GM19025 (cell line): ENCODE data around the gene TFG.
"Not testable (repeated sequence)": the region's sequence is repeated elsewhere in the genome, so short reads cannot be mapped to it uniquely, and the experiment has no call there.

Source experiments
- ATAC-seq: cut with Tn5 transposase; IDR thresholded peaks from one replicate; pipeline ENCODE4 v1.9.1; 2021; ENCODE audit warnings: mild to moderate bottlenecking, low read depth, moderate library complexity; ENCODE audit not compliant: unreplicated experiment

Gene TFG

GRCh38 chr3:100708989-100709841 is at the start of gene TFG:
Gene TFG (plus strand): TSS chr3:100709494. CDS start chr3:100713686, 4,192 bp downstream.
- ATAC-seq: peak; percentile 94

GRCh38 chr3:100661294-100661693 is 48.0 kb upstream of the TFG start:
- not testable (repeated sequence) for ATAC-seq

GRCh38 chr3:100662113-100662823 is 47.0 kb upstream of the TFG start:
- ATAC-seq: no peak

- ATAC-seq: no peak
Observed at GRCh38 chr3:100665230-100665629, 44.1 kb upstream of the TFG start.

- not testable (repeated sequence) for ATAC-seq
Observed at GRCh38 chr3:100666699-100667098, 42.6 kb upstream of the TFG start.

- not testable (repeated sequence) for ATAC-seq
Observed at GRCh38 chr3:100667316-100667715, 42.0 kb upstream of the TFG start.

- ATAC-seq: not testable (repeated sequence)
Observed at GRCh38 chr3:100670995-100671394, 38.3 kb upstream of the TFG start.

- no peak for ATAC-seq
Observed at GRCh38 chr3:100681496-100681895, 27.8 kb upstream of the TFG start.

GRCh38 chr3:100682056-100682853 is 27.0 kb upstream of the TFG start:
- no peak for ATAC-seq

- no peak for ATAC-seq
Observed at GRCh38 chr3:100682854-100683760, 26.2 kb upstream of the TFG start.

- no peak for ATAC-seq
Observed at GRCh38 chr3:100693225-100693624, 16.1 kb upstream of the TFG start.

- no peak for ATAC-seq
Observed at GRCh38 chr3:100695696-100696095, 13.6 kb upstream of the TFG start.

GRCh38 chr3:100696161-100696560 is 13.1 kb upstream of the TFG start:
- ATAC-seq: no peak

- ATAC-seq: no peak
Observed at GRCh38 chr3:100697172-100697571, 12.1 kb upstream of the TFG start.

GRCh38 chr3:100697723-100698285 is 11.5 kb upstream of the TFG start:
- ATAC-seq: no peak

- no peak for ATAC-seq
Observed at GRCh38 chr3:100698736-100699135, 10.6 kb upstream of the TFG start.

GRCh38 chr3:100700708-100701107 is 8.6 kb upstream of the TFG start:
- ATAC-seq: no peak

- no peak for ATAC-seq
Observed at GRCh38 chr3:100702082-100702979, 7.0 kb upstream of the TFG start.

GRCh38 chr3:100702980-100703345 is 6.3 kb upstream of the TFG start:
- no peak for ATAC-seq
